ENCODE measurements around the gene SOX21. TPM values are rescaled to one million over a fixed set of nuclear protein-coding genes. Genes with fewer than 3 reads are reported as not detected.

The SOX21 gene
- total and polyA plus RNA-seq, 10 of the 15 experiments (the other 5 are each of a cell fraction or from before 2014, with no cell fraction given): not detected

- TF ChIP-seq CEBPZ (IDR thresholded peaks at IDR 0.05; ENCODE audit: low read depth, low read length): no peak
Observed at GRCh38 chr13:94701313-94702180, 10.8 kb downstream of the SOX21 start (continued).

GRCh38 chr13:94700536-94700935 lies 11.8 kb downstream of the SOX21 start:
- CTCF ChIA-PET: no interaction called here
- TF ChIP-seq PML (IDR thresholded peaks at IDR 0.05; ENCODE audit: low read length) (no peak), ZBTB33 (IDR thresholded peaks at IDR 0.05) (no peak), FOXM1 (IDR thresholded peaks at IDR 0.05; ENCODE audit: low read depth, low read length) (no peak), CEBPZ (IDR thresholded peaks at IDR 0.05; ENCODE audit: low read depth, low read length) (no peak), PRDM15 (CRISPR knock-in tag; IDR thresholded peaks at IDR 0.05) (no peak), CBFB (IDR thresholded peaks at IDR 0.05; ENCODE audit: low read depth) (no peak), BACH1 (IDR thresholded peaks at IDR 0.05; ENCODE audit: borderline replicate concordance) (no peak), MTA2 (IDR thresholded peaks at IDR 0.05; ENCODE audit: low read depth) (no peak)

More at GRCh38 chr13:94700536-94700935, 11.8 kb downstream of the SOX21 start:
- no TSS peak for BruUV-seq (replicated peaks)
- ATAC-seq (no peak), FAIRE-seq (no peak), DNase-seq (ENCODE audit: low read depth, low spot score) (no peak)
- Histone ChIP-seq H3K4me1 (ENCODE audit: control insufficient read depth, insufficient read depth, low read length) (no peaks in the 10 kb centered on the region), H3K4me3 (no peak overlapping the region), H2AFZ (ENCODE audit: control insufficient read depth, low read depth, low read length) (no peak overlapping the region), H3K9me3 (replicated peaks; ENCODE audit: control insufficient read depth, insufficient read depth, low read length) (no peaks in the 10 kb centered on the region; the same call in 2 of the 3 replicates), H4K20me1 (ENCODE audit: control insufficient read depth, insufficient read depth) (no peaks in the 10 kb centered on the region), H3K4me2 (ENCODE audit: control insufficient read depth, insufficient read depth) (no peak overlapping the region), H3K9ac (ENCODE audit: control insufficient read depth, insufficient read depth, low read length) (no peak overlapping the region), H3K27me3 (replicated peaks in 1 of 2; ENCODE audit: control insufficient read depth in 2 of 2, insufficient read depth in 2 of 2, low read length in 1 of 2) (peaks cover 1 to 13% of the 10 kb centered on the region in 2 experiments; a peak in 3 of 4 replicates), H3K79me2 (ENCODE audit: control insufficient read depth, insufficient read depth, low read length) (no peaks in the 10 kb centered on the region), H3K36me3 (ENCODE audit: control insufficient read depth in 2 of 2, insufficient read depth in 2 of 2, low read length in 1 of 2) (no peaks in the 10 kb centered on the region), H3K27ac (ENCODE audit: control insufficient read depth, insufficient read depth) (no peak overlapping the region)
- in situ Hi-C loops (cut with MboI) (no loop called here), intact Hi-C loops (cut with micrococcal nuclease; ENCODE audit: unreplicated experiment) (no loop called here)
- POLR2A ChIA-PET: no interaction called here
- RAD21 ChIA-PET (ENCODE audit: unreplicated experiment): no interaction called here
- SMC1A ChIA-PET (ENCODE audit: uncharacterized antibody, unreplicated experiment): no interaction called here
- WGBS (ENCODE audit: insufficient coverage, insufficient replicate concordance, low lambda C conversion rate, missing lambda C conversion rate): 1% methylated on average over 5 of the region's 5 CpGs

Measured in GM12878 (cell line).